Tibial artery (tissue), 4 donors: ENCODE measurements around the gene ANK2.

Experiments
- DNase-seq, 2 donors: peaks; one replicate each; pipeline ENCODE4 v3.0.0-alpha.2; 2019
- H3K27ac ChIP-seq, 2 donors: fragments of 200-600 bp; sonication (generic) in 1 of 2; 1 replicate in 1 of 2; 2 replicates in 1 of 2; pipeline ENCODE4 v1.5.1; 2018 to 2019; ENCODE audit warnings: mild to moderate bottlenecking in 1 of 2
- H3K27me3 ChIP-seq, 2 donors: fragments of 200-600 bp; sonication (generic) in 1 of 2; one replicate each; pipeline versions ENCODE4 v1.5.1 to v1.6.0; 2016 to 2019
- H3K36me3 ChIP-seq, 3 donors: fragments of 200-600 bp; sonication (generic) in 2 of 3; one replicate each; pipeline ENCODE4 v1.5.1; 2016 to 2019; ENCODE audit warnings: mild to moderate bottlenecking in 2 of 3
- H3K4me1 ChIP-seq, 4 donors: fragments of 200-600 bp; sonication (generic) in 2 of 4; 1 replicate in 3 of 4; 2 replicates in 1 of 4; pipeline ENCODE4 v1.5.1; 2016 to 2019
- H3K4me3 ChIP-seq, 2 donors: fragments of 200-600 bp; sonication (generic) in 1 of 2; 1 replicate in 1 of 2; 2 replicates in 1 of 2; pipeline ENCODE4 v1.5.1; 2018 to 2019; ENCODE audit warnings: mild to moderate bottlenecking in 2 of 2
- H3K9me3 ChIP-seq, 3 donors: fragments of 200-600 bp; sonication (generic) in 1 of 3; one replicate each; pipeline ENCODE4 v1.5.1; 2016 to 2019
- CTCF ChIP-seq, 2 experiments: fragments of 200-600 bp in 1 of 2; fragments of 450-650 bp in 1 of 2; IDR thresholded peaks; one replicate each; pipeline ENCODE4 v1.5.1; 2017 to 2019; ENCODE audit warnings: antibody characterized with exemption in 2 of 2, mild to moderate bottlenecking in 1 of 2, moderate library complexity in 1 of 2
- intact Hi-C: fragments of 100-400 bp; cut with DNase I; formaldehyde crosslinking; loops from one replicate; pipeline ENCODE4 v1.15.0; 2023; ENCODE audit warnings: low total_unique reads

The ANK2 gene

DNA sequence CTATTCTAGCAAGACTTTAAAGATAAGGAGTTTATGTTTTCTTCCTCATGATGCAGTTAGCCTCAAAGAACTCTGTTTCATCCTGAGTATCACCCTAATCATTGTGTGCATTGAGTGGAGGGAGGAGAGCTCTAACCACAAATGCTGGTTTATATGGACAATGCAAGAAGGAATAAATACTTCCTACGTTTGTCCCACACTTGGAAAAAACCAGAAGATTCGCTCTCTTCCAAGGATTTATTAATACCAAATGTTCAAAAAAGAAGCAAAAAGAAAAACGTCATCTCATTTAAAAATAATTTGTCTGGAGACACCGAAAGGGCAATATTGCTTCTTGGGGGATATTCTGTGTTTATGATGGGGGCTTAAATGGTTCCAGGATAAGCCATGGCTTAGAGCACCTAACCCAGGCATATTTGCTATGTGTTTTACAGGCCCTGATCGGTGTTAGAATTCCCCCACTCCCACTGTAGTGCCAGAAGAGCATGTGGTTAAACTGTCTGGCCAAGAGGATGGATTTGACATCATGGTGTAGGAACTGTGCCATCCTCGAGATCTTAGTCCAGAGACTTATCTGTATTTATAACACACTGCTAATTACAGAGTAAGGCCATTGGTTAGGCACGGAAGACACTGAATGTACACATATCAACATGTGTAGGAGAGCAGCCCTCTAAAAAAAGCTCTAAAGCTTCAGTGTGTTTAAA lies 227.2 kb downstream of the ANK2 start:
- Histone ChIP-seq H3K27ac (no peak overlapping the region), H3K36me3 (no peaks in the 10 kb centered on the region), H3K9me3 (no peaks in the 10 kb centered on the region), H3K27me3 (no peaks in the 10 kb centered on the region), H3K4me3 (no peak overlapping the region), H3K4me1 (no peaks in the 10 kb centered on the region)
- TF ChIP-seq CTCF (IDR thresholded peaks at IDR 0.05), result no peak
- no peak for DNase-seq
- intact Hi-C loops, result no loop called here

GRCh38 chr4:113278324-113278934 lies 229.0 kb downstream of the ANK2 start:
- H3K27ac ChIP-seq, result no peak overlapping the region
- H3K4me1 ChIP-seq, result no peaks in the 10 kb centered on the region
- H3K9me3 ChIP-seq, result no peaks in the 10 kb centered on the region
- intact Hi-C loops, result no loop called here
- TF ChIP-seq CTCF (IDR thresholded peaks at IDR 0.05), result peak; percentile 58 to 67
- H3K36me3 ChIP-seq, result no peaks in the 10 kb centered on the region
- DNase-seq, result peak; percentile 72 to 80
- no peak overlapping the region for H3K4me3 ChIP-seq
- H3K27me3 ChIP-seq, result no peaks in the 10 kb centered on the region

DNA sequence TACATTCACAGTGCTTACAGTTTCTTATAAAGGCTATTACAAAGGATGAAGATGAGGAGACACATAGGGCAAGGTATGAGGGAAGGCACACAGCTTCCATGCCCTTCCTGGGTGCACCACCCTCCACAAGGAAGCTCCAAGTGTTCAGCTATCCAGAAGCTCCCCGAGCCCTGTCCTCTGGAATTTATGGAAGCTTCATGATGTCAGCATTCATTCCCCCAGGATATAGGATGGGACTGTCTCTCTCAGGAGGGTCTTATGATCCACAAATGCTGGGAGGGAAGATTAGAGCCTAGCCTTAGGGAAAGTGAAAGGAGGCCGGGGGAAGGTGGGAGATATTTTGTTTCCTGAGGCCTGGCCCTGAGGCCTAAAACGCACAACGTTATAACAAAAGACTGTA lies 236.0 kb downstream of the ANK2 start:
- Histone ChIP-seq H3K4me1 (no peaks in the 10 kb centered on the region), H3K27ac (no peak overlapping the region), H3K4me3 (no peak overlapping the region), H3K36me3 (peaks cover 0 to 6% (median 0%) of the 10 kb centered on the region in 3 donors), H3K27me3 (no peaks in the 10 kb centered on the region), H3K9me3 (no peaks in the 10 kb centered on the region)
- no peak for DNase-seq
- no peak for TF ChIP-seq CTCF (IDR thresholded peaks at IDR 0.05)
- intact Hi-C loops, result no loop called here

- intact Hi-C loops, result no loop called here
- H3K36me3 ChIP-seq, result peaks cover 0 to 6% (median 0%) of the 10 kb centered on the region in 3 donors
Observed at GRCh38 chr4:113288257-113288656, 238.8 kb downstream of the ANK2 start.

GRCh38 chr4:113288696-113289095 lies 239.2 kb downstream of the ANK2 start:
- Histone ChIP-seq H3K9me3 (no peaks in the 10 kb centered on the region), H3K36me3 (peaks cover 0 to 5% (median 0%) of the 10 kb centered on the region in 3 donors), H3K27ac (no peak overlapping the region), H3K4me3 (no peak overlapping the region), H3K4me1 (peaks cover 0 to 17% (median 12%) of the 10 kb centered on the region in 4 donors), H3K27me3 (no peaks in the 10 kb centered on the region)
- no peak for DNase-seq
- intact Hi-C loops, result no loop called here
- TF ChIP-seq CTCF (IDR thresholded peaks at IDR 0.05), result no peak

More at GRCh38 chr4:113288257-113288656, 238.8 kb downstream of the ANK2 start:
- no peaks in the 10 kb centered on the region for H3K27me3 ChIP-seq
- no peak overlapping the region for H3K27ac ChIP-seq
- no peaks in the 10 kb centered on the region for H3K9me3 ChIP-seq
- H3K4me1 ChIP-seq, result peaks cover 0 to 13% (median 11%) of the 10 kb centered on the region in 4 donors
- no peak overlapping the region for H3K4me3 ChIP-seq
- DNase-seq, result no peak
- no peak for TF ChIP-seq CTCF (IDR thresholded peaks at IDR 0.05)
